Gastroesophageal sphincter (tissue), 4 donors: Measurements from ENCODE around the gene ZNF837. TPM values are rescaled to one million over a fixed set of nuclear protein-coding genes. Genes with fewer than 3 reads are reported as not detected.

Experiments used
- ATAC-seq: fragments of 150-250 bp; one replicate; pipeline ENCODE4 v1.9.1; 2016; ENCODE audit warnings: mild to moderate bottlenecking, moderate library complexity
- H3K27ac ChIP-seq, 4 donors: fragments of 200-600 bp; sonication (generic) in 3 of 4; 1 replicate in 3 of 4; 2 replicates in 1 of 4; pipeline ENCODE4 v1.5.1; 2016 to 2019
- H3K27me3 ChIP-seq: fragments of 200-600 bp; sonication (generic); one replicate; pipeline ENCODE4 v1.5.1; 2019
- H3K36me3 ChIP-seq, 2 donors: fragments of 200-600 bp; sonication (generic); one replicate each; pipeline ENCODE4 v1.5.1; 2019; ENCODE audit warnings: control low read depth in 1 of 2
- H3K4me1 ChIP-seq, 3 donors: fragments of 200-600 bp; sonication (generic); 1 replicate in 2 of 3; 2 replicates in 1 of 3; pipeline ENCODE4 v1.5.1; 2016 to 2019; ENCODE audit warnings: control low read depth in 2 of 3
- H3K4me3 ChIP-seq, 2 donors: fragments of 200-600 bp; sonication (generic); one replicate each; pipeline ENCODE4 v1.5.1; 2019; ENCODE audit warnings: mild to moderate bottlenecking in 1 of 2, moderate library complexity in 1 of 2
- H3K9me3 ChIP-seq, 3 donors: fragments of 200-600 bp; sonication (generic); one replicate each; pipeline ENCODE4 v1.5.1; 2017 to 2019; ENCODE audit warnings: control low read depth in 2 of 3
- CTCF ChIP-seq, 4 experiments: fragments of 200-600 bp in 2 of 4; fragments of 450-650 bp in 2 of 4; sonication (generic) in 1 of 4; IDR thresholded peaks; one replicate each; pipeline ENCODE4 v1.5.1; 2017 to 2019; ENCODE audit warnings: antibody characterized with exemption in 4 of 4, mild to moderate bottlenecking in 2 of 4, moderate library complexity in 2 of 4
- EP300 ChIP-seq: sonication (generic); formaldehyde crosslinking; IDR thresholded peaks from one replicate; pipeline ENCODE4 v1.6.1; 2017; ENCODE audit warnings: antibody characterized with exemption, mild to moderate bottlenecking
- POLR2A ChIP-seq, 2 donors: fragments of 450-650 bp; IDR thresholded peaks; one replicate each; pipeline ENCODE4 v1.6.1; 2017; ENCODE audit warnings: antibody characterized with exemption in 2 of 2, mild to moderate bottlenecking in 2 of 2, moderate library complexity in 1 of 2
- POLR2AphosphoS5 ChIP-seq: sonication (generic); formaldehyde crosslinking; IDR thresholded peaks from one replicate; pipeline ENCODE4 v1.6.1; 2017; ENCODE audit warnings: antibody characterized with exemption
- WGBS, 2 donors: methylation state at CpG; one replicate each; pipeline ENCODE4 v1.1.5; 2018; ENCODE audit warnings: low coverage in 1 of 2; 5-methylcytosine and 5-hydroxymethylcytosine counted together
- small RNA-seq, 4 donors: library from RNA; depleted of rRNA; stranded (forward); fragments of <200 nt; gene quantifications; one replicate each; pipeline ENCODE3, GENCODE V24; 2016
- total RNA-seq, 4 donors: library from RNA; depleted of rRNA; stranded (reverse); fragments of >200 nt; gene quantifications; one replicate each; pipeline ENCODE4 v1.1.0, GENCODE V29; 2016

The ZNF837 gene
- total RNA-seq, 4 donors from 2014 or later, result 0.99 to 3.7 (median 2.4) TPM

- H3K4me1 ChIP-seq, result no peaks in the 10 kb centered on the region
- WGBS, 2 donors, result 100% methylated on average over 1 to 3 of the region's 10 CpGs
- peaks cover 0 to 67% of the 10 kb centered on the region in 2 donors for H3K36me3 ChIP-seq
- TF ChIP-seq POLR2A (IDR thresholded peaks at IDR 0.05) (no peak), CTCF (IDR thresholded peaks at IDR 0.05) (no peak)
- no peak overlapping the region for H3K27ac ChIP-seq
- no peaks in the 10 kb centered on the region for H3K27me3 ChIP-seq
- H3K4me3 ChIP-seq, result no peak overlapping the region
- ATAC-seq, result no peak
- H3K9me3 ChIP-seq, result no peaks in the 10 kb centered on the region
These were observed 61.6 kb downstream of the ZNF837 start for GRCh38 chr19:58319241-58319640.

GRCh38 chr19:58318297-58318696, 62.5 kb downstream of the ZNF837 start:
- 100% methylated on average over 1 of the region's 4 CpGs; no CpG with 5 or more reads in 1 of the 2 donors for WGBS, 2 donors

More at GRCh38 chr19:58318297-58318696, 62.5 kb downstream of the ZNF837 start:
- Histone ChIP-seq H3K9me3 (no peaks in the 10 kb centered on the region), H3K4me1 (no peaks in the 10 kb centered on the region), H3K36me3 (peaks cover 0 to 74% of the 10 kb centered on the region in 2 donors), H3K27me3 (no peaks in the 10 kb centered on the region), H3K4me3 (no peak overlapping the region), H3K27ac (no peak overlapping the region)
- TF ChIP-seq POLR2A (IDR thresholded peaks at IDR 0.05), result no peak
- no peak for TF ChIP-seq CTCF (IDR thresholded peaks at IDR 0.05)
- TF ChIP-seq EP300, result no peak
- no peak for TF ChIP-seq POLR2AphosphoS5
- no peak for ATAC-seq

Small RNA genes lying within 50 kb of the gene (small RNA-seq; reads per million reads assigned to genes)
- gene MIR4754 (0 reads per million in 4 donors), gene MIR6806 (0 to 0.36 (median 0) reads per million in 4 donors), gene RNA5SP473 (0 to 4.9 (median 0.43) reads per million in 4 donors)

Other genes starting within 250 kb of the ZNF837 start
- 10 to 100 TPM in 2 of 4 donors, 1 to 10 TPM in 2; 8.4 to 14.8 (median 11.7) TPM for gene ZNF329, start 230.2 kb downstream of the ZNF837 start, total RNA-seq
- gene ZNF274, start 198.0 kb downstream of the ZNF837 start, total RNA-seq, result 10 to 100 TPM; 17.0 to 23.5 (median 18.6) TPM
- 10 to 100 TPM; 25.4 to 54.6 (median 34.6) TPM for gene ZNF544, start 152.1 kb downstream of the ZNF837 start, total RNA-seq
- gene ZNF8, start 102.1 kb downstream of the ZNF837 start, total RNA-seq, result 10 to 100 TPM in 2 of 4 donors, 1 to 10 TPM in 2; 5.6 to 11.6 (median 9.5) TPM
- gene ERVK3-1, start 75.7 kb downstream of the ZNF837 start, total RNA-seq, result 10 to 100 TPM; 31.7 to 67.2 (median 41.5) TPM
- 1 to 10 TPM; 2.4 to 4.8 (median 2.9) TPM for gene ZSCAN22, start 54.0 kb downstream of the ZNF837 start, total RNA-seq
- 10 to 100 TPM in 1 of 4 donors, 1 to 10 TPM in 3; 2.3 to 20.7 (median 7.5) TPM for gene A1BG, start 27.5 kb downstream of the ZNF837 start, total RNA-seq
- gene ZNF497, start 18.3 kb downstream of the ZNF837 start, total RNA-seq, result 1 to 10 TPM in 3 of 4 donors, under 1 TPM in 1; 0.77 to 2.2 (median 1.6) TPM
- 1,000 to 10,000 TPM in 3 of 4 donors, 100 to 1,000 TPM in 1; 841 to 2,040 (median 1,635) TPM for gene RPS5, start 6.2 kb upstream of the ZNF837 start, total RNA-seq
- gene RNF225, start 14.6 kb upstream of the ZNF837 start, total RNA-seq, result 1 to 10 TPM in 1 of 4 donors, not detected in 3; 1.5 TPM
- 10 to 100 TPM; 10.9 to 17.6 (median 12.6) TPM for gene ZNF584, start 27.6 kb upstream of the ZNF837 start, total RNA-seq
- 1 to 10 TPM; 4.1 to 8.6 (median 6.2) TPM for gene ZNF132, start 59.1 kb upstream of the ZNF837 start, total RNA-seq
- gene ZNF324B, start 70.6 kb upstream of the ZNF837 start, total RNA-seq, result 10 to 100 TPM in 1 of 4 donors, 1 to 10 TPM in 3; 4.3 to 12.8 (median 8.6) TPM
- 10 to 100 TPM; 10.3 to 20.7 (median 18.1) TPM for gene ZNF324, start 86.0 kb upstream of the ZNF837 start, total RNA-seq
- 10 to 100 TPM; 11.2 to 25.4 (median 17.5) TPM for gene ZNF446, start 95.3 kb upstream of the ZNF837 start, total RNA-seq
- gene SLC27A5, start 131.0 kb upstream of the ZNF837 start, total RNA-seq, result 1 to 10 TPM; 2.6 to 7.4 (median 5.5) TPM
- gene ZBTB45, start 138.8 kb upstream of the ZNF837 start, total RNA-seq, result 10 to 100 TPM in 3 of 4 donors, 1 to 10 TPM in 1; 9.8 to 14.0 (median 13.4) TPM
- gene TRIM28, start 163.0 kb upstream of the ZNF837 start, total RNA-seq, result 100 to 1,000 TPM; 171 to 274 (median 196) TPM
- gene CHMP2A, start 174.1 kb upstream of the ZNF837 start, total RNA-seq, result 100 to 1,000 TPM in 3 of 4 donors, 10 to 100 TPM in 1; 100.0 to 155 (median 126) TPM
- 10 to 100 TPM; 28.1 to 43.6 (median 37.8) TPM for gene UBE2M, start 177.6 kb upstream of the ZNF837 start, total RNA-seq
- gene MZF1, start 192.3 kb upstream of the ZNF837 start, total RNA-seq, result 10 to 100 TPM; 13.4 to 43.7 (median 22.4) TPM